Thymus (tissue), 11 donors: Measurements from ENCODE around the gene GBE1. TPM values are rescaled to one million over a fixed set of nuclear protein-coding genes. Genes with fewer than 3 reads are reported as not detected.

Experiments
- DNase-seq, 9 donors: peaks; one replicate each; pipeline ENCODE4 v3.0.0-alpha.2; 2013; ENCODE audit warnings: low spot score in 9 of 9, low read depth in 6 of 9, missing footprints in 1 of 9
- H3K27ac ChIP-seq, 2 donors: one replicate each; pipeline ENCODE4 v1.5.1; 2013; ENCODE audit warnings: control low read depth in 1 of 2, low read depth in 1 of 2, low read length in 1 of 2, mild to moderate bottlenecking in 1 of 2, moderate library complexity in 1 of 2
- H3K27me3 ChIP-seq, 2 donors: one replicate each; pipeline ENCODE4 v1.5.1; 2013; ENCODE audit warnings: low read length in 1 of 2; ENCODE audit not compliant: control insufficient read depth in 2 of 2, insufficient read depth in 1 of 2
- H3K36me3 ChIP-seq, 2 donors: one replicate each; pipeline ENCODE4 v1.5.1; 2013; ENCODE audit warnings: low read length in 1 of 2, mild to moderate bottlenecking in 1 of 2, moderate library complexity in 1 of 2; ENCODE audit not compliant: control insufficient read depth in 2 of 2, insufficient read depth in 2 of 2
- H3K4me1 ChIP-seq, 2 donors: one replicate each; pipeline ENCODE4 v1.5.1; 2013; ENCODE audit warnings: low read length in 2 of 2; ENCODE audit not compliant: control insufficient read depth in 2 of 2, insufficient read depth in 2 of 2
- H3K4me3 ChIP-seq, 2 donors: one replicate each; pipeline ENCODE4 v1.5.1; 2013; ENCODE audit warnings: low read length in 2 of 2, control low read depth in 1 of 2, mild to moderate bottlenecking in 1 of 2
- H3K9me3 ChIP-seq, 2 donors: one replicate each; pipeline ENCODE4 v1.5.1; 2013; ENCODE audit warnings: low read length in 1 of 2, mild to moderate bottlenecking in 1 of 2; ENCODE audit not compliant: control insufficient read depth in 2 of 2, insufficient read depth in 1 of 2
- WGBS: extraction: QIAGEN DNeasy Blood & Tissue Kit; methylation state at CpG from one replicate; pipeline ENCODE4 v1.1.7; 2013; 5-methylcytosine and 5-hydroxymethylcytosine counted together
- polyA plus RNA-seq: library from polyadenylated mRNA; stranded (reverse); fragments of 200-250 nt; gene quantifications from one replicate; pipeline ENCODE4 v1.2.3, GENCODE V29; 2013
- total RNA-seq: library from RNA; stranded (reverse); fragments of 120-200 nt; gene quantifications from one replicate; pipeline ENCODE4 v1.2.4, GENCODE V29; 2013
- donor health status: healthy.

The GBE1 gene
- total and polyA plus RNA-seq, 2 donors, result 14.1 to 14.7 TPM

- H3K4me1 ChIP-seq, result no peaks in the 10 kb centered on the region
- WGBS, result 95% methylated on average over 3 of the region's 3 CpGs
- no peaks in the 10 kb centered on the region for H3K36me3 ChIP-seq
- no peak overlapping the region for H3K27ac ChIP-seq
- DNase-seq, result no peak
- no peak overlapping the region for H3K4me3 ChIP-seq
- no peaks in the 10 kb centered on the region for H3K27me3 ChIP-seq
- no peaks in the 10 kb centered on the region for H3K9me3 ChIP-seq
Measured at GRCh38 chr3:81668283-81668682, 93.2 kb downstream of the GBE1 start.

- DNase-seq, result peak in 4 of 9 donors; percentile 2 to 39 (median 4)
- Histone ChIP-seq H3K27ac (no peak overlapping the region), H3K4me1 (no peaks in the 10 kb centered on the region)
Measured at GRCh38 chr3:81666502-81667121, 94.8 kb downstream of the GBE1 start.

GRCh38 chr3:81663114-81663513 lies 98.3 kb downstream of the GBE1 start:
- Histone ChIP-seq H3K27me3 (no peaks in the 10 kb centered on the region), H3K27ac (no peak overlapping the region), H3K4me3 (no peak overlapping the region), H3K36me3 (no peaks in the 10 kb centered on the region), H3K4me1 (no peaks in the 10 kb centered on the region), H3K9me3 (no peaks in the 10 kb centered on the region)
- WGBS, result 99% methylated on average over 10 of the region's 10 CpGs
- no peak for DNase-seq

More at GRCh38 chr3:81666502-81667121, 94.8 kb downstream of the GBE1 start:
- Histone ChIP-seq H3K4me3 (no peak overlapping the region), H3K27me3 (no peaks in the 10 kb centered on the region), H3K9me3 (no peaks in the 10 kb centered on the region), H3K36me3 (no peaks in the 10 kb centered on the region)

- H3K4me1 ChIP-seq, result no peaks in the 10 kb centered on the region
- DNase-seq, result no peak
- H3K36me3 ChIP-seq, result no peaks in the 10 kb centered on the region
- WGBS, result 96% methylated on average over 1 of the region's 1 CpG
- H3K27ac ChIP-seq, result no peak overlapping the region
- no peak overlapping the region for H3K4me3 ChIP-seq
- H3K9me3 ChIP-seq, result no peaks in the 10 kb centered on the region
- H3K27me3 ChIP-seq, result no peaks in the 10 kb centered on the region
Measured at GRCh38 chr3:81660036-81660435, 101.4 kb downstream of the GBE1 start.

- no peak for DNase-seq
- H3K27ac ChIP-seq, result no peak overlapping the region
- 90% methylated on average over 3 of the region's 3 CpGs for WGBS
- H3K4me3 ChIP-seq, result no peak overlapping the region
- H3K9me3 ChIP-seq, result no peaks in the 10 kb centered on the region
- no peaks in the 10 kb centered on the region for H3K4me1 ChIP-seq
- no peaks in the 10 kb centered on the region for H3K27me3 ChIP-seq
- no peaks in the 10 kb centered on the region for H3K36me3 ChIP-seq
Measured at GRCh38 chr3:81658322-81658997, 103.0 kb downstream of the GBE1 start.

GRCh38 chr3:81651139-81651538 lies 110.3 kb downstream of the GBE1 start:
- no peak for DNase-seq
- WGBS, result 82% methylated on average over 4 of the region's 4 CpGs

GRCh38 chr3:81650187-81650586 lies 111.3 kb downstream of the GBE1 start:
- Histone ChIP-seq H3K27me3 (no peaks in the 10 kb centered on the region), H3K27ac (no peak overlapping the region), H3K9me3 (no peaks in the 10 kb centered on the region), H3K4me1 (no peaks in the 10 kb centered on the region), H3K36me3 (no peaks in the 10 kb centered on the region), H3K4me3 (no peak overlapping the region)
- WGBS, result 93% methylated on average over 3 of the region's 3 CpGs
- no peak for DNase-seq

More at GRCh38 chr3:81651139-81651538, 110.3 kb downstream of the GBE1 start:
- H3K27me3 ChIP-seq, result no peaks in the 10 kb centered on the region
- H3K4me3 ChIP-seq, result no peak overlapping the region
- H3K36me3 ChIP-seq, result no peaks in the 10 kb centered on the region
- H3K4me1 ChIP-seq, result no peaks in the 10 kb centered on the region
- no peak overlapping the region for H3K27ac ChIP-seq
- no peaks in the 10 kb centered on the region for H3K9me3 ChIP-seq

GRCh38 chr3:81645248-81645647 lies 116.2 kb downstream of the GBE1 start:
- H3K27ac ChIP-seq, result no peak overlapping the region
- no peak overlapping the region for H3K4me3 ChIP-seq
- no peak for DNase-seq
- WGBS, result 94% methylated on average over 1 of the region's 1 CpG
- H3K36me3 ChIP-seq, result no peaks in the 10 kb centered on the region
- no peaks in the 10 kb centered on the region for H3K27me3 ChIP-seq
- H3K4me1 ChIP-seq, result no peaks in the 10 kb centered on the region
- no peaks in the 10 kb centered on the region for H3K9me3 ChIP-seq

- H3K27ac ChIP-seq, result no peak overlapping the region
- no peaks in the 10 kb centered on the region for H3K36me3 ChIP-seq
- no peaks in the 10 kb centered on the region for H3K27me3 ChIP-seq
- peak in 3 of 9 donors; percentile 3 to 15 (median 8) for DNase-seq
- WGBS, result 86% methylated on average over 2 of the region's 2 CpGs
- no peaks in the 10 kb centered on the region for H3K4me1 ChIP-seq
- H3K4me3 ChIP-seq, result no peak overlapping the region
- no peaks in the 10 kb centered on the region for H3K9me3 ChIP-seq
Measured at GRCh38 chr3:81643721-81644120, 117.7 kb downstream of the GBE1 start.
